ENCODE data around the gene NANOS2.
A peak's percentile ranks its signal among the peaks of the same experiment; 100 is the strongest.
"Not testable (repeated sequence)": the region's sequence is repeated elsewhere in the genome, so short reads cannot be mapped to it uniquely, and the experiment has no call there.

Gene NANOS2

GRCh38 chr19:45927565-45928261, 13.1 kb upstream of the NANOS2 start:
- peak; percentile 89 for DNase-seq (ENCODE audit: low spot score)

GRCh38 chr19:45924891-45925447, 10.4 kb upstream of the NANOS2 start:
- DNase-seq (ENCODE audit: low spot score), result no peak

GRCh38 chr19:45922281-45922680, 7.7 kb upstream of the NANOS2 start:
- DNase-seq (ENCODE audit: low spot score), result no peak

GRCh38 chr19:45920458-45920857, 5.9 kb upstream of the NANOS2 start:
- DNase-seq (ENCODE audit: low spot score), result no peak

- no peak for DNase-seq (ENCODE audit: low spot score)
Observed at GRCh38 chr19:45919678-45920077, 5.1 kb upstream of the NANOS2 start.

- DNase-seq (ENCODE audit: low spot score), result no peak
Observed at GRCh38 chr19:45918721-45919120, 4.1 kb upstream of the NANOS2 start.

GRCh38 chr19:45917421-45918091, 3.0 kb upstream of the NANOS2 start:
- no peak for DNase-seq (ENCODE audit: low spot score)

GRCh38 chr19:45911291-45911690, 3.3 kb downstream of the NANOS2 start:
- DNase-seq (ENCODE audit: low spot score), result no peak

GRCh38 chr19:45908956-45909355, 5.6 kb downstream of the NANOS2 start:
- no peak for DNase-seq (ENCODE audit: low spot score)

- no peak for DNase-seq (ENCODE audit: low spot score)
Observed at GRCh38 chr19:45906221-45906620, 8.4 kb downstream of the NANOS2 start.

- no peak for DNase-seq (ENCODE audit: low spot score)
Observed at GRCh38 chr19:45905011-45905410, 9.6 kb downstream of the NANOS2 start.

GRCh38 chr19:45902651-45903625, 11.6 kb downstream of the NANOS2 start:
- peak; percentile 99 for DNase-seq (ENCODE audit: low spot score)

GRCh38 chr19:45901912-45902650, 12.5 kb downstream of the NANOS2 start, which contains the start of gene MYPOP:
Gene MYPOP (minus strand): TSS chr19:45902613. CDS start chr19:45901773, 840 bp downstream.
- DNase-seq (ENCODE audit: low spot score), result no peak

- DNase-seq (ENCODE audit: low spot score), result no peak
Observed at GRCh38 chr19:45901432-45901911, 13.1 kb downstream of the NANOS2 start.

GRCh38 chr19:45900738-45901431, 13.7 kb downstream of the NANOS2 start:
- no peak for DNase-seq (ENCODE audit: low spot score)

GRCh38 chr19:45899919-45900589, 14.5 kb downstream of the NANOS2 start:
- DNase-seq (ENCODE audit: low spot score), result no peak

GRCh38 chr19:45899253-45899652, 15.3 kb downstream of the NANOS2 start:
- DNase-seq (ENCODE audit: low spot score), result no peak

- no peak for DNase-seq (ENCODE audit: low spot score)
Observed at GRCh38 chr19:45897261-45897812, 17.2 kb downstream of the NANOS2 start.

GRCh38 chr19:45895983-45896599, 18.5 kb downstream of the NANOS2 start:
- DNase-seq (ENCODE audit: low spot score), result not testable (repeated sequence)

Measured in CD4-positive, alpha-beta T cell treated with Interleukin-6 at 100 ng/mL for 8 hours (primary cell).